ENCODE data around the gene GPC2.
"Not testable (repeated sequence)": the region's sequence is repeated elsewhere in the genome, so short reads cannot be mapped to it uniquely, and the experiment has no call there.

GPC2 gene

GRCh38 chr7:100152404-100152803 lies 24.8 kb downstream of the GPC2 start:
- no peak overlapping the region for H3K4me3 ChIP-seq (replicated peaks; ENCODE audit: low read depth, low read length)
- TF ChIP-seq CTCF (IDR thresholded peaks at IDR 0.05; ENCODE audit: low read length, missing control alignments), result no peak
- no peak for DNase-seq (ENCODE audit: low read depth)

GRCh38 chr7:100148559-100149328 lies 28.4 kb downstream of the GPC2 start, which contains the start of gene LAMTOR4:
TSS of gene LAMTOR4 (plus strand) at chr7:100148918. CDS start at chr7:100148973, 55 bp downstream.
- H3K4me3 ChIP-seq (replicated peaks; ENCODE audit: low read depth, low read length), result peak within 1 kb of the TSS; percentile 84
- DNase-seq (ENCODE audit: low read depth), result peak; percentile 99
- TF ChIP-seq CTCF (IDR thresholded peaks at IDR 0.05; ENCODE audit: low read length, missing control alignments), result no peak

GRCh38 chr7:100148225-100148558 lies 29.0 kb downstream of the GPC2 start:
- H3K4me3 ChIP-seq (replicated peaks; ENCODE audit: low read depth, low read length), result peak overlapping the region; percentile 84
- DNase-seq (ENCODE audit: low read depth), result no peak
- TF ChIP-seq CTCF (IDR thresholded peaks at IDR 0.05; ENCODE audit: low read length, missing control alignments), result no peak

GRCh38 chr7:100147278-100147677 lies 29.9 kb downstream of the GPC2 start:
- no peak overlapping the region for H3K4me3 ChIP-seq (replicated peaks; ENCODE audit: low read depth, low read length)
- TF ChIP-seq CTCF (IDR thresholded peaks at IDR 0.05; ENCODE audit: low read length, missing control alignments), result no peak
- no peak for DNase-seq (ENCODE audit: low read depth)

GRCh38 chr7:100146350-100146749 lies 30.8 kb downstream of the GPC2 start:
- DNase-seq (ENCODE audit: low read depth), result peak; percentile 66
- not testable (repeated sequence) for H3K4me3 ChIP-seq (replicated peaks; ENCODE audit: low read depth, low read length)

- no peak overlapping the region for H3K4me3 ChIP-seq (replicated peaks; ENCODE audit: low read depth, low read length)
- TF ChIP-seq CTCF (IDR thresholded peaks at IDR 0.05; ENCODE audit: low read length, missing control alignments), result no peak
These were observed 34.7 kb downstream of the GPC2 start for GRCh38 chr7:100142461-100142860.

GRCh38 chr7:100141555-100141949 lies 35.6 kb downstream of the GPC2 start:
- H3K4me3 ChIP-seq (replicated peaks; ENCODE audit: low read depth, low read length), result no peak overlapping the region
- TF ChIP-seq CTCF (IDR thresholded peaks at IDR 0.05; ENCODE audit: low read length, missing control alignments), result no peak
- no peak for DNase-seq (ENCODE audit: low read depth)

More at GRCh38 chr7:100142461-100142860, 34.7 kb downstream of the GPC2 start:
- no peak for DNase-seq (ENCODE audit: low read depth)

Data from fibroblast of pulmonary artery (primary cell).